GM06990 (cell line): ENCODE data around the gene TREML2.

ENCODE experiments used
- DNase-seq: peaks from one replicate; pipeline ENCODE4 v3.0.0-alpha.2; 2011; ENCODE audit not compliant: insufficient read length; ENCODE audit errors: extremely low read depth
- H3K27me3 ChIP-seq: replicated peaks from 2 replicates; pipeline ENCODE4 v1.6.0; 2011; ENCODE audit warnings: low read length; ENCODE audit not compliant: control insufficient read depth, insufficient read depth
- H3K36me3 ChIP-seq: 2 replicates; pipeline ENCODE4 v1.5.1; 2011; ENCODE audit warnings: low read length; ENCODE audit not compliant: control insufficient read depth, insufficient read depth
- H3K4me3 ChIP-seq: replicated peaks from 2 replicates; pipeline ENCODE4 v1.5.1; 2011; ENCODE audit warnings: low read depth, mild to moderate bottlenecking, control low read depth, low read length
- TF ChIP-seq, protein P1 (sequence below): IDR thresholded peaks from 2 replicates; pipeline ENCODE4 v1.5.1; 2011; ENCODE audit warnings: low read length, control low read depth, mild to moderate bottlenecking, inconsistent platforms; ENCODE audit not compliant: insufficient read depth, poor library complexity, severe bottlenecking

TREML2 gene

DNA sequence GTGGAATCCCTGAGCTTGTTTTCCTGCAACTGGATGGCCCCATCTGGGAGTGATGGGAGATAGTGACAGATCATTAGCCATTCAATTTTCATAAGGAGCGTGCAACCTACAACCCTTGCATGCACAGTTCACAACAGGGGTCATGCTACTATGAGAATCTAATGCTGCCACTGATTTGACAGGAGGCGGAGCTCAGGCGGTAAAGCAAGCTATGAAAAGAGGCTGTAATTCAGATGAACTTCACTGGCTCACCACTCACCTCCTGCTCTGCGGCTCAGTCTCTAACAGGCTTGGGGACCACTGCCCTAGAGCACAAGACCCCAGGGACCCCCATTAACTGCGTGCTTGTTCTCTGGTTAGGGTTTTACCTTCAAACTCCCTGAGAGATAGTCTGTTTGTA is 14.8 kb upstream of the TREML2 start:
- Histone ChIP-seq H3K27me3 (no peaks in the 10 kb centered on the region), H3K4me3 (no peak overlapping the region), H3K36me3 (no peaks in the 10 kb centered on the region)
- TF ChIP-seq, protein P1, sequence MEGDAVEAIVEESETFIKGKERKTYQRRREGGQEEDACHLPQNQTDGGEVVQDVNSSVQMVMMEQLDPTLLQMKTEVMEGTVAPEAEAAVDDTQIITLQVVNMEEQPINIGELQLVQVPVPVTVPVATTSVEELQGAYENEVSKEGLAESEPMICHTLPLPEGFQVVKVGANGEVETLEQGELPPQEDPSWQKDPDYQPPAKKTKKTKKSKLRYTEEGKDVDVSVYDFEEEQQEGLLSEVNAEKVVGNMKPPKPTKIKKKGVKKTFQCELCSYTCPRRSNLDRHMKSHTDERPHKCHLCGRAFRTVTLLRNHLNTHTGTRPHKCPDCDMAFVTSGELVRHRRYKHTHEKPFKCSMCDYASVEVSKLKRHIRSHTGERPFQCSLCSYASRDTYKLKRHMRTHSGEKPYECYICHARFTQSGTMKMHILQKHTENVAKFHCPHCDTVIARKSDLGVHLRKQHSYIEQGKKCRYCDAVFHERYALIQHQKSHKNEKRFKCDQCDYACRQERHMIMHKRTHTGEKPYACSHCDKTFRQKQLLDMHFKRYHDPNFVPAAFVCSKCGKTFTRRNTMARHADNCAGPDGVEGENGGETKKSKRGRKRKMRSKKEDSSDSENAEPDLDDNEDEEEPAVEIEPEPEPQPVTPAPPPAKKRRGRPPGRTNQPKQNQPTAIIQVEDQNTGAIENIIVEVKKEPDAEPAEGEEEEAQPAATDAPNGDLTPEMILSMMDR, result no peak
- DNase-seq, result no peak

DNA sequence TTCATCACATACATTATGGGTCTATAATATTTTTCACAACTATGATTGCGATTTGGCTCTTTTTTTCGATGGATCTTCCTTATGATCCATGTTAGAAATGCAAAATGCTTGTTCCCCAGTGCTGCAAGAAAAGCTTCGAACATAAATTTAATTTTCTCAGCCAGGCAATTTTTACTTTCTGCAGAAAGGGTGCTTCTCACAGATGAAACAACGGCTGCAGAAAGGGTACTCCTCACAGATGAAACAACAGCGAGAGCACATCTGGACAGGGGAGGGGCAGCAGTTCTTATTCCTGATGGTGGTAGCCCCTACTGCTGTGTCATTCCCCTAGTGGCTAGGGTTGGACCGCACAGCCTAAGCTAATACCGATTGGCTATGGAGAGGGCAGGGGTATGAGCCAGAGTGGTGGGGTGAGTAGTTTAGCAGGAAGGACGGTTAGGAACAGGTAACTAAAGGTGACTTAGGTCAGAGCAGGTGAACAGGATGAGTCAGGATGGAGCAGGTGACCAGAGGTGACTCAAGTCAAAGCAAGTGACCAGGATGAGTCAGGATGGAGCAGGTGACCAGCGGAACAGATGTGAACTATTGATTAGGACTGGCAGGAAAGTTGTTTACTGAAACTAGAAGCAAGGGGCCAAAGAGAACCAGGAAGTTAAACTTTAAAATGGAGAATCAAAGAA is 13.8 kb upstream of the TREML2 start:
- no peak for DNase-seq
- no peak overlapping the region for H3K4me3 ChIP-seq
- H3K36me3 ChIP-seq, result no peaks in the 10 kb centered on the region
- H3K27me3 ChIP-seq, result no peaks in the 10 kb centered on the region
- TF ChIP-seq, protein P1, result no peak

DNA sequence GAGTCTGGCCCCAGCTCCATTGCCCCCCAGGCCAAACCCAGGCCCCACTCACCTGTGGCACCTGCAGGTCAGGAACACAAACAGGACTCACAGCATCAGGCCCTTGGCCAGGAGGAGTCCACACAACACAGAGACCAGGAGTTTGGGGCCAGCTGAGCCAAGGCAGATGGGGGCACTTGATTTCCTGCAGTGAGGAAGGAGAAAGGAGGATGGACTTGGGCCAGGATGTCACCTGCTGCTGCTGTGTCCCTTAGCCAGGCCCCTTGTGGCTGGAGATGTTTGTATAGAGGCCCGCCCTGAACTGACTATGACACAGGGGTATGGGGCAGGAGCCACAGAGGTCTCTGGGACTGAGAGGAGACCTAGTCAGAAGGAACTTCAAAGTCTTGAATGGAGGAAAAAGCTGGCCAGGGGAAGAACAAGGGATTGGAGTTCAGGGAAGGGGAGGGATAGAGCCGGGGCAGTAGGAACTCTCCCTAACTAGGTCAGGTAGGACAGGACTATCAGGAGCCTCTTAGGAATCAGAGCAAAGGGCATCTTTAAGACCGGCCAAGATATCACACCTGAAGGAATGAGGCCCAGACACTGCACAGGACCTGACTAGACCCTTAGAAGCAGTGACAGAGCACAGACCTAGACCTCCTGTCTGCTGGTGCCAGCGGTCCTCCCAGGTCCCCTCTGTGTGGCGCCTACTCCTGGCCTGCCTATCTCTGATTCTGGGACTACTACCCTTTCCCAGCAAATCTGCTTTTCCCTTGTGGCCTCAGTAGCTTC is 8.8 kb upstream of the TREML2 start:
- Histone ChIP-seq H3K36me3 (no peaks in the 10 kb centered on the region), H3K27me3 (no peaks in the 10 kb centered on the region), H3K4me3 (no peak overlapping the region)
- TF ChIP-seq, protein P1, result no peak
- no peak for DNase-seq

DNA sequence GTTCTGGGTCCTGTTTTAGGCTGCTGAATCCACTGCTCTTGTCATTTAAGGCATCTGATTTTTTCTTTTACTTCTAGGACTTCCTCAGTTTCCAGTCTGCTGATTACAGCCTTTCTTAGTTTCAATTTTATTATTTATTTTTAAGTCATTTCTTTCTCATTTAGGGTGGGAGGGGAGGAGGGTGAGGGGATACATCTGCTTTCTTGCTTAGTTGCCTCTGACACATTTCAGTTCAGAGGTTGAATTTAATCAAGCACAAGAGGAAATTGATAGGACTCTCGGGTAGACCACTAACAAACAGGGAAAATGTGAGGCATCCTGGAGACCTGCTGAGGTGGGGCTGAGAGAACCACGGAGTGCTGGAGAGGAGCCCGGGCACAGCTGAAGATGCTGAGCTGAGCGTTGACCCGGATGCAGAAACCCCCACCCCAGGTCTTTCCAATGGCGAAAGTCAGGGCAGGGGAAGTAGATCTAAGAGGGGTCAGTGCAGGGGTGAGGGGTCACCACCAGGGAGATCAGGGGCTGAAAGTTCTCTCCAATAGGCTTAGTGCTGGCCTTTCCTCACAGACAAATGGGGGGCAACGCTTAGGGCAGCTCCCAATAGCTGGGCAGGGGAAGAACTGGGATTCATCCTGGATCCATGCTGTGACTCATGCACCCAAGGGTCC is 7.6 kb upstream of the TREML2 start:
- no peak overlapping the region for H3K4me3 ChIP-seq
- peak; percentile 39 for DNase-seq
- H3K27me3 ChIP-seq, result no peaks in the 10 kb centered on the region
- TF ChIP-seq, protein P1, result no peak
- no peaks in the 10 kb centered on the region for H3K36me3 ChIP-seq

DNA sequence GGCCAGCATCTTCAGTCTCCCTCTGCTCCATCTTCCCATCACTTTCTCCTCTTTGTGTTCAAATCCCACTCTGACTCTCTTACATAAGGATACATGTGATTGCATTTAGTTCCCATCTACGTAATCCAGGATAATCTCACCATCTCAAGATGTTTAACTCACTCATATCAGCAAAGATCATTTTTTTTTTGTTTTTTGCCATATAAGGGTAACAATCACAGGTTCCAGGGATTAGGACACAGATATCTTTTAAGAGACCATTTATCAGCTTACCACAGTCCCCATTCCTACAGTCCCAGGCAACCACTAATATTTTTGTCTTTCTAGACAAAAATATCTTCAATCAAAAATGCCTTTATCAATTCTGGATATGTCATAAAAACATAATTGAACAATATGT is 3.2 kb upstream of the TREML2 start:
- Histone ChIP-seq H3K4me3 (no peak overlapping the region), H3K36me3 (no peaks in the 10 kb centered on the region), H3K27me3 (no peaks in the 10 kb centered on the region)
- TF ChIP-seq, protein P1, result no peak
- DNase-seq, result no peak
